HepG2 (cell line): ENCODE results near the gene KRT13. TPM values are rescaled to one million over a fixed set of nuclear protein-coding genes. Genes with fewer than 3 reads are reported as not detected.

Source experiments
- ATAC-seq: fragments of 200-7000 bp; cut with Tn5 transposase; 3 replicates; pipeline ENCODE4 v1.9.1; 2020; ENCODE audit warnings: mild to moderate bottlenecking, moderate library complexity
- BruUV-seq: library from RNA; stranded (reverse); fragments of 400-500 nt; replicated peaks from 2 replicates; lab custom pipeline; 2021; lab: Mats Ljungman, UMichigan
- CTCF ChIA-PET: fragments of 300-600 bp; formaldehyde crosslinking; extraction: SDS; loops from one replicate; lab custom pipeline; 2021; ENCODE audit warnings: low total read pairs, inconsistent platforms, low intra/inter-chr PET ratio; lab: Yijun Ruan, JAX
- POLR2A ChIA-PET: fragments of 350-600 bp; sonication (Branson Sonifier 250); formaldehyde crosslinking; loops from one replicate; lab custom pipeline; 2020; ENCODE audit warnings: antibody characterized with exemption, inconsistent platforms; lab: Yijun Ruan, JAX
- DNase-seq: peaks from one replicate; pipeline ENCODE4 v3.0.0-alpha.2; 2015; ENCODE audit warnings: low spot score
- FAIRE-seq: peaks from 3 replicates; lab custom pipeline; 2011; peaks lifted over from hg19 to GRCh38; lab: Jason Lieb, UNC
- H2AFZ ChIP-seq: one replicate; pipeline ENCODE4 v1.6.1; 2011; ENCODE audit warnings: low read length, inconsistent platforms
- H3K27ac ChIP-seq: fragments of 300-600 bp; 3 replicates; pipeline ENCODE4 v1.8.0; 2011; ENCODE audit warnings: mixed run types, mild to moderate bottlenecking, mixed read lengths, low read length, inconsistent platforms; ENCODE audit not compliant: insufficient read depth; ENCODE audit errors: extremely low read length
- H3K27me3 ChIP-seq, 2 experiments: fragments of 200-600 bp in 1 of 2; 2 replicates in 1 of 2; 3 replicates in 1 of 2; pipeline versions ENCODE4 v1.6.0 to v1.8.0; 2011; ENCODE audit warnings: low read length in 2 of 2, mild to moderate bottlenecking in 2 of 2, moderate library complexity in 2 of 2, inconsistent platforms in 1 of 2; ENCODE audit not compliant: insufficient read depth in 2 of 2, control insufficient read depth in 1 of 2
- H3K36me3 ChIP-seq, 2 experiments: fragments of 200-600 bp in 1 of 2; replicated peaks in 1 of 2; 2 replicates in 1 of 2; 3 replicates in 1 of 2; pipeline versions ENCODE4 v1.5.1 to v1.8.0; 2011; ENCODE audit warnings: low read length in 2 of 2, inconsistent platforms in 1 of 2; ENCODE audit not compliant: insufficient read depth in 2 of 2, control insufficient read depth in 1 of 2
- H3K4me1 ChIP-seq: 2 replicates; pipeline ENCODE4 v1.5.1; 2012; ENCODE audit warnings: low read length, inconsistent platforms; ENCODE audit not compliant: insufficient read depth
- H3K4me2 ChIP-seq: 2 replicates; pipeline ENCODE4 v1.6.0; 2011; ENCODE audit warnings: low read depth, low read length, inconsistent platforms
- H3K4me3 ChIP-seq, 3 experiments: fragments of 200-600 bp in 1 of 3; sonication (generic), shearing (Covaris generic) in 1 of 3; replicated peaks in 1 of 3; 2 replicates each; pipeline ENCODE4 v1.5.1; 2011 to 2016; ENCODE audit warnings: low read length in 3 of 3, inconsistent platforms in 2 of 3, low read depth in 2 of 3, mild to moderate bottlenecking in 2 of 3, control low read depth in 1 of 3, mixed read lengths in 1 of 3; ENCODE audit not compliant: insufficient read depth in 1 of 3
- H3K79me2 ChIP-seq: one replicate; pipeline ENCODE4 v1.6.1; 2011; ENCODE audit warnings: low read length, inconsistent platforms; ENCODE audit not compliant: insufficient read depth
- H3K9ac ChIP-seq: 2 replicates; pipeline ENCODE4 v1.6.0; 2011; ENCODE audit warnings: mild to moderate bottlenecking, low read depth, low read length, inconsistent platforms; ENCODE audit not compliant: insufficient read depth
- H3K9me3 ChIP-seq: 2 replicates; pipeline ENCODE4 v1.5.1; 2012; ENCODE audit warnings: mild to moderate bottlenecking, low read length
- H4K20me1 ChIP-seq: 2 replicates; pipeline ENCODE4 v1.6.0; 2011; ENCODE audit warnings: inconsistent platforms, mild to moderate bottlenecking, low read length, moderate library complexity; ENCODE audit not compliant: insufficient read depth
- GATA4 ChIP-seq: sonication (generic); IDR thresholded peaks from 2 replicates; pipeline ENCODE4 v1.6.1; 2016; ENCODE audit warnings: antibody characterized with exemption, low read depth, borderline replicate concordance
- HOXD1 ChIP-seq: sonication (generic); formaldehyde crosslinking; IDR thresholded peaks from 2 replicates; pipeline ENCODE4 v1.5.0; 2020; ENCODE audit warnings: missing genetic modification reagents
- IKZF5 ChIP-seq: IDR thresholded peaks from 2 replicates; pipeline ENCODE4 v1.6.1; 2018; ENCODE audit warnings: missing genetic modification reagents, mild to moderate bottlenecking, missing compliant biosample characterization
- MZF1 ChIP-seq: sonication (generic); formaldehyde crosslinking; IDR thresholded peaks from 2 replicates; pipeline ENCODE4 v1.8.1; 2023; ENCODE audit warnings: mild to moderate bottlenecking, missing genetic modification reagents, borderline replicate concordance
- NONO ChIP-seq, 2 experiments: fragments of 450-650 bp in 1 of 2; sonication (generic) in 1 of 2; formaldehyde crosslinking in 1 of 2; IDR thresholded peaks in 1 of 2; conservative IDR thresholded peaks in 1 of 2; 2 replicates each; pipeline versions ENCODE4 v1.6.1 to v1.8.0; 2017 to 2022; ENCODE audit warnings: mild to moderate bottlenecking in 1 of 2, missing genetic modification reagents in 1 of 2, moderate library complexity in 1 of 2
- XBP1 ChIP-seq: sonication (generic); formaldehyde crosslinking; IDR thresholded peaks from 2 replicates; pipeline ENCODE4 v1.5.0; 2020; ENCODE audit warnings: missing genetic modification reagents
- ZNF687 ChIP-seq: sonication (generic); formaldehyde crosslinking; IDR thresholded peaks from 2 replicates; pipeline ENCODE4 v1.5.1; 2020; ENCODE audit warnings: mild to moderate bottlenecking, missing genetic modification reagents, moderate library complexity
- ZNF776 ChIP-seq: sonication (generic); formaldehyde crosslinking; IDR thresholded peaks from 2 replicates; pipeline ENCODE4 v1.4.0; 2020; ENCODE audit warnings: mild to moderate bottlenecking, missing genetic modification reagents
- WGBS: methylation state at CpG from one replicate; pipeline ENCODE4 v1.1.6; 2017; ENCODE audit warnings: low lambda C conversion rate; 5-methylcytosine and 5-hydroxymethylcytosine counted together
- in situ Hi-C: cut with HindIII; loops from 2 replicates; pipeline ENCODE4 v1.10.0; 2017; ENCODE audit warnings: low pct_unique_long_range_greater_than_20kb; ENCODE audit not compliant: extremely low pct_ligation_motif_present
- intact Hi-C: fragments of 100-400 bp; cut with micrococcal nuclease; formaldehyde crosslinking; loops from one replicate; pipeline ENCODE4 v1.10.0; 2022; ENCODE audit not compliant: unreplicated experiment
- polyA plus RNA-seq, 8 experiments: library from polyadenylated mRNA; depleted of rRNA in 3 of 8; stranded (reverse) in 7 of 8; unstranded in 1 of 8; fragments of >200 nt; fragmentation: Illumina TruSeq in 4 of 8; extraction: Trizol in 4 of 8; gene quantifications; 2 replicates each; pipeline versions ENCODE4 v1.2.1 to v1.2.3, GENCODE V29; 2011 to 2016; ENCODE audit warnings: low read depth in 4 of 8, missing spikeins in 1 of 8, mixed read lengths in 1 of 8; ENCODE audit not compliant: insufficient read depth in 1 of 8
- total RNA-seq, 5 experiments: library from RNA; depleted of rRNA; stranded (reverse); fragments of >200 nt; fragmentation: Illumina TruSeq; extraction: Trizol; gene quantifications; 2 replicates each; pipeline ENCODE4 v1.2.3, GENCODE V29; 2016; ENCODE audit warnings: low read depth in 1 of 5

Gene KRT13
- total and polyA plus RNA-seq, 2 of the 13 experiments (the other 11 are each of a cell fraction or from before 2014, with no cell fraction given): not detected

- no peak for TF ChIP-seq IKZF5
- no peak for TF ChIP-seq HOXD1 (CRISPR knock-in tag)
These were observed 15.1 kb downstream of the KRT13 start (continued) for GRCh38 chr17:41490000-41490990.

GRCh38 chr17:41489531-41489930, 15.9 kb downstream of the KRT13 start, which contains the start of gene KRT36:
TSS of gene KRT36 (minus strand) at chr17:41489910. CDS start at chr17:41489864, 46 bp downstream.
- 38% methylated on average over 6 of the region's 12 CpGs for WGBS
- in situ Hi-C loops: loop anchor here (5.0 kb wide), 1 partner anchor 58 kb away; no protein-coding TSS in a partner anchor
- POLR2A ChIA-PET: no interaction called here
- Histone ChIP-seq H3K4me2 (no peak within 1 kb of the TSS), H3K9ac (no peak within 1 kb of the TSS), H4K20me1 (no peaks in the 10 kb centered on the region), H2AFZ (no peak within 1 kb of the TSS), H3K27ac (no peak within 1 kb of the TSS), H3K4me1 (peaks cover 12% of the 10 kb centered on the region), H3K79me2 (no peaks in the 10 kb centered on the region), H3K9me3 (no peaks in the 10 kb centered on the region), H3K36me3 (no peaks in the 10 kb centered on the region), H3K27me3 (peaks cover 1 to 42% of the 10 kb centered on the region in 2 experiments; a peak in 4 of 5 replicates), H3K4me3 (no peak within 1 kb of the TSS)
- TF ChIP-seq ZNF776 (CRISPR knock-in tag): no peak
- no peak for TF ChIP-seq MZF1
- TF ChIP-seq NONO (IDR thresholded peaks at IDR 0.05): no peak
- no peak for TF ChIP-seq NONO (CRISPR knock-in tag; conservative IDR thresholded peaks at IDR 0.05)
- 0 out of 2 replicates have a peak, but pooled peaks have one; percentile 8 for TF ChIP-seq ZNF687
- TF ChIP-seq GATA4: no peak
- TF ChIP-seq XBP1 (CRISPR knock-in tag): no peak
- intact Hi-C loops: no loop called here
- DNase-seq (no peak), FAIRE-seq (no peak), ATAC-seq (no peak)
- no TSS peak for BruUV-seq
- CTCF ChIA-PET: interaction anchor here (3.9 kb wide), 1 partner anchor 59 kb away, joined by 39 read pairs; no protein-coding TSS in a partner anchor
